Endodermal cell (in vitro differentiated cells): ENCODE data around the gene SMG5. TPM values are rescaled to one million over a fixed set of nuclear protein-coding genes. Genes with fewer than 3 reads are reported as not detected.

ENCODE experiments used
- DNase-seq: peaks from one replicate; pipeline ENCODE4 v3.0.0-alpha.2; 2017
- H3K27ac ChIP-seq: 2 replicates; pipeline ENCODE4 v1.5.1; 2013; ENCODE audit warnings: mild to moderate bottlenecking, low read depth, low read length, moderate library complexity
- H3K27me3 ChIP-seq: 2 replicates; pipeline ENCODE4 v1.6.1; 2013; ENCODE audit warnings: mild to moderate bottlenecking, low read length, moderate library complexity; ENCODE audit not compliant: insufficient read depth, control insufficient read depth, poor library complexity, severe bottlenecking
- H3K36me3 ChIP-seq: 2 replicates; pipeline ENCODE4 v1.7.0; 2013; ENCODE audit warnings: mild to moderate bottlenecking, low read length, moderate library complexity; ENCODE audit not compliant: control insufficient read depth, insufficient read depth
- H3K4me1 ChIP-seq: one replicate; pipeline ENCODE4 v1.7.0; 2013; ENCODE audit warnings: low read length; ENCODE audit not compliant: control insufficient read depth, insufficient read depth
- H3K4me3 ChIP-seq: 2 replicates; pipeline ENCODE4 v1.5.1; 2013; ENCODE audit warnings: mild to moderate bottlenecking, low read length, moderate library complexity
- H3K9ac ChIP-seq: 2 replicates; pipeline ENCODE4 v1.6.1; 2013; ENCODE audit warnings: mild to moderate bottlenecking, low read length, moderate library complexity; ENCODE audit not compliant: poor library complexity, severe bottlenecking; ENCODE audit errors: extremely low read depth
- H3K9me3 ChIP-seq: 2 replicates; pipeline ENCODE4 v1.6.1; 2013; ENCODE audit warnings: mild to moderate bottlenecking, low read length, moderate library complexity; ENCODE audit not compliant: control insufficient read depth
- H3K27ac Mint-ChIP-seq: 2 replicates; pipeline ENCODE4 v1.8.0; 2020; ENCODE audit warnings: mixed read lengths
- H3K27me3 Mint-ChIP-seq: 2 replicates; pipeline ENCODE4 v1.8.0; 2021; ENCODE audit warnings: mild to moderate bottlenecking, mixed read lengths; ENCODE audit not compliant: insufficient read depth
- H3K36me3 Mint-ChIP-seq: 2 replicates; pipeline ENCODE4 v1.8.0; 2020; ENCODE audit warnings: low read depth, mixed read lengths
- H3K4me1 Mint-ChIP-seq: 2 replicates; pipeline ENCODE4 v1.8.0; 2020; ENCODE audit warnings: mixed read lengths
- H3K4me3 Mint-ChIP-seq: 2 replicates; pipeline ENCODE4 v1.8.0; 2020; ENCODE audit warnings: mild to moderate bottlenecking, moderate library complexity, mixed read lengths
- H3K9me3 Mint-ChIP-seq: 2 replicates; pipeline ENCODE4 v1.8.0; 2020; ENCODE audit warnings: mild to moderate bottlenecking, mixed read lengths
- WGBS, 2 experiments: methylation state at CpG; one replicate each; pipeline versions ENCODE4 v1.1.5 to v1.1.7; 2013; ENCODE audit warnings: missing lambda C conversion rate in 2 of 2, mixed read lengths in 1 of 2; ENCODE audit not compliant: insufficient coverage in 1 of 2, insufficient read length in 1 of 2; 5-methylcytosine and 5-hydroxymethylcytosine counted together
- total RNA-seq, 2 donors: library from RNA; stranded (reverse); fragmentation: NEBNext Ultra II Directional in 1 of 2; extraction: Animal tissue kit (Norgen Biotek cat#: 25700) in 1 of 2; gene quantifications; 2 replicates in 1 of 2; 3 replicates in 1 of 2; pipeline ENCODE4 v1.2.1, GENCODE V29; 2021
- TF ChIP-seq, protein P1 (sequence below): fragments of 200-600 bp; sonication (generic); conservative IDR thresholded peaks from 2 replicates; pipeline ENCODE4 v1.5.0; 2021; ENCODE audit warnings: antibody characterized with exemption, mild to moderate bottlenecking

SMG5 gene
- total RNA-seq, 2 donors from 2014 or later: 103 to 111 TPM

- H3K27ac Mint-ChIP-seq: no peak overlapping the region
- no peaks in the 10 kb centered on the region for H3K27me3 Mint-ChIP-seq
Observed at GRCh38 chr1:156293098-156293434, 10.4 kb upstream of the SMG5 start.

GRCh38 chr1:156291226-156292061, 8.8 kb upstream of the SMG5 start:
- Mint-ChIP-seq H3K27me3 (no peaks in the 10 kb centered on the region), H3K4me3 (peak overlapping the region; percentile 65), H3K36me3 (peaks cover 16% of the 10 kb centered on the region), H3K9me3 (no peaks in the 10 kb centered on the region), H3K27ac (peak overlapping the region; percentile 87), H3K4me1 (peaks cover 17% of the 10 kb centered on the region)
- H3K4me3 ChIP-seq: peak overlapping the region; percentile 88
- H3K4me1 ChIP-seq: peaks cover 7% of the 10 kb centered on the region
- 21 to 28% methylated on average over 22 to 37 of the region's 37 CpGs for whole genome bisulfite sequencing, 2 experiments
- H3K9me3 ChIP-seq: no peaks in the 10 kb centered on the region
- no peak overlapping the region for H3K27ac ChIP-seq
- peaks cover 3% of the 10 kb centered on the region for H3K36me3 ChIP-seq
- DNase-seq: peak; percentile 98
- H3K27me3 ChIP-seq: no peaks in the 10 kb centered on the region
- TF ChIP-seq, protein P1, sequence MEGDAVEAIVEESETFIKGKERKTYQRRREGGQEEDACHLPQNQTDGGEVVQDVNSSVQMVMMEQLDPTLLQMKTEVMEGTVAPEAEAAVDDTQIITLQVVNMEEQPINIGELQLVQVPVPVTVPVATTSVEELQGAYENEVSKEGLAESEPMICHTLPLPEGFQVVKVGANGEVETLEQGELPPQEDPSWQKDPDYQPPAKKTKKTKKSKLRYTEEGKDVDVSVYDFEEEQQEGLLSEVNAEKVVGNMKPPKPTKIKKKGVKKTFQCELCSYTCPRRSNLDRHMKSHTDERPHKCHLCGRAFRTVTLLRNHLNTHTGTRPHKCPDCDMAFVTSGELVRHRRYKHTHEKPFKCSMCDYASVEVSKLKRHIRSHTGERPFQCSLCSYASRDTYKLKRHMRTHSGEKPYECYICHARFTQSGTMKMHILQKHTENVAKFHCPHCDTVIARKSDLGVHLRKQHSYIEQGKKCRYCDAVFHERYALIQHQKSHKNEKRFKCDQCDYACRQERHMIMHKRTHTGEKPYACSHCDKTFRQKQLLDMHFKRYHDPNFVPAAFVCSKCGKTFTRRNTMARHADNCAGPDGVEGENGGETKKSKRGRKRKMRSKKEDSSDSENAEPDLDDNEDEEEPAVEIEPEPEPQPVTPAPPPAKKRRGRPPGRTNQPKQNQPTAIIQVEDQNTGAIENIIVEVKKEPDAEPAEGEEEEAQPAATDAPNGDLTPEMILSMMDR: no peak
- peak overlapping the region; percentile 62 for H3K9ac ChIP-seq

More at GRCh38 chr1:156293098-156293434, 10.4 kb upstream of the SMG5 start:
- H3K4me3 ChIP-seq: no peak overlapping the region
- Mint-ChIP-seq H3K4me3 (no peak overlapping the region), H3K9me3 (no peaks in the 10 kb centered on the region), H3K4me1 (peaks cover 17% of the 10 kb centered on the region), H3K36me3 (peaks cover 16% of the 10 kb centered on the region)
- TF ChIP-seq, protein P1: no peak
- no peak overlapping the region for H3K27ac ChIP-seq
- H3K9ac ChIP-seq: no peak overlapping the region
- peaks cover 7% of the 10 kb centered on the region for H3K4me1 ChIP-seq
- H3K27me3 ChIP-seq: no peaks in the 10 kb centered on the region
- no peaks in the 10 kb centered on the region for H3K9me3 ChIP-seq
- 93 to 96% methylated on average over 7 to 8 of the region's 8 CpGs for WGBS, 2 experiments
- no peak for DNase-seq
- peaks cover 3% of the 10 kb centered on the region for H3K36me3 ChIP-seq

GRCh38 chr1:156289857-156290256, 7.2 kb upstream of the SMG5 start:
- no peak overlapping the region for H3K4me3 Mint-ChIP-seq
- H3K27me3 Mint-ChIP-seq: no peaks in the 10 kb centered on the region
- no peaks in the 10 kb centered on the region for H3K9me3 ChIP-seq
- no peak overlapping the region for H3K4me3 ChIP-seq
- peaks cover 11% of the 10 kb centered on the region for H3K4me1 Mint-ChIP-seq
- peaks cover 7% of the 10 kb centered on the region for H3K4me1 ChIP-seq
- peaks cover 3% of the 10 kb centered on the region for H3K36me3 ChIP-seq
- H3K27ac ChIP-seq: no peak overlapping the region
- no peak overlapping the region for H3K9ac ChIP-seq
- H3K27ac Mint-ChIP-seq: no peak overlapping the region
- no peaks in the 10 kb centered on the region for H3K9me3 Mint-ChIP-seq
- no peak for DNase-seq
- TF ChIP-seq, protein P1: no peak
- peaks cover 16% of the 10 kb centered on the region for H3K36me3 Mint-ChIP-seq
- no peaks in the 10 kb centered on the region for H3K27me3 ChIP-seq
